ENCODE measurements around the gene MATN1.

DNA sequence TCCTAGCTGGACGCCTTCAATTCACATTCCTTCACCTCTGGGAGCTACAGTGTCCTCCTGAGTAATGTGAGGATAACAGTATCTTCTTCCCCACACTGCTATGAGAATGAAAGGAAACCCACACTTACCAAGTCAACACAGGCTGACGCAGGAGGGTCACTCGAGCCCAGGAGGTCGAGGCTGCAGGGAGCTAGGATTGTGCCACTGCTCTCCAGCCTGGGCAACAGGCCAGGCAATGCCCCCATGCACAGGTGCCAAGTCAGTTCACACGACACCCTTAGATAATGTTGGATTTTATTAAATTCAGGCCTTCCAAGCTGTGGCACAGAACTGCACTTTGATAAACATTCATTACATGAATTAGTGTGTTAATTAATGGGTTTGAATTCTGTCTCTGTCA lies 31.9 kb downstream of the MATN1 start:
- TF ChIP-seq EP300 (conservative IDR thresholded peaks at IDR 0.05; ENCODE audit: poor library complexity, severe bottlenecking): no peak
- TF ChIP-seq POLR2AphosphoS5 (IDR thresholded peaks at IDR 0.05): no peak

Data from neural cell (in vitro differentiated cells).